Measurements from ENCODE around the gene SLC26A11. TPM values are rescaled to one million over a fixed set of nuclear protein-coding genes. Genes with fewer than 3 reads are reported as not detected.

Gene SLC26A11
- total RNA-seq, 1 experiment from 2014 or later: 17.7 TPM

GRCh38 chr17:80268427-80268826, 48.2 kb downstream of the SLC26A11 start:
- Histone ChIP-seq H4K20me1 (ENCODE audit: insufficient read depth) (no peaks in the 10 kb centered on the region), H2AFZ (ENCODE audit: low read depth, low read length, poor library complexity, severe bottlenecking) (no peak overlapping the region), H3K79me2 (ENCODE audit: insufficient read depth, low read length) (no peaks in the 10 kb centered on the region), H3K4me1 (ENCODE audit: control insufficient read depth in 1 of 2, insufficient read depth in 2 of 2, low read length in 2 of 2) (no peaks in the 10 kb centered on the region), H3K9me2 (ENCODE audit: insufficient read depth) (no peaks in the 10 kb centered on the region), H3K36me3 (ENCODE audit: control insufficient read depth in 1 of 2, insufficient read depth in 2 of 2, low read length in 2 of 2) (no peaks in the 10 kb centered on the region), H3K27me3 (ENCODE audit: insufficient read depth, low read length) (no peaks in the 10 kb centered on the region), H3K9me3 (ENCODE audit: control insufficient read depth in 1 of 2, insufficient read depth in 1 of 2, low read depth in 1 of 2, low read length in 2 of 2) (no peaks in the 10 kb centered on the region), H3K4me3 (replicated peaks in 1 of 2; ENCODE audit: low read depth in 1 of 2, low read length in 2 of 2) (no peak overlapping the region), H3K9ac (ENCODE audit: low read length) (no peak overlapping the region), H3K27ac (ENCODE audit: low read depth, low read length) (no peak overlapping the region), H3K4me2 (ENCODE audit: low read length) (no peak overlapping the region)
- DNase-seq (ENCODE audit: low read depth, low spot score) (no peak), ATAC-seq (no peak)
- RAD21 ChIA-PET (ENCODE audit: low non-redundant PET in 1 of 2, low total read pairs in 2 of 2, uncharacterized antibody in 2 of 2, unreplicated experiment in 2 of 2): no interaction called here
- POLR2A ChIA-PET: no interaction called here
- CTCF ChIA-PET: no interaction called here
- TF ChIP-seq RAD21 (IDR thresholded peaks at IDR 0.05; ENCODE audit: low read depth): no peak
- TF ChIP-seq, protein P1, sequence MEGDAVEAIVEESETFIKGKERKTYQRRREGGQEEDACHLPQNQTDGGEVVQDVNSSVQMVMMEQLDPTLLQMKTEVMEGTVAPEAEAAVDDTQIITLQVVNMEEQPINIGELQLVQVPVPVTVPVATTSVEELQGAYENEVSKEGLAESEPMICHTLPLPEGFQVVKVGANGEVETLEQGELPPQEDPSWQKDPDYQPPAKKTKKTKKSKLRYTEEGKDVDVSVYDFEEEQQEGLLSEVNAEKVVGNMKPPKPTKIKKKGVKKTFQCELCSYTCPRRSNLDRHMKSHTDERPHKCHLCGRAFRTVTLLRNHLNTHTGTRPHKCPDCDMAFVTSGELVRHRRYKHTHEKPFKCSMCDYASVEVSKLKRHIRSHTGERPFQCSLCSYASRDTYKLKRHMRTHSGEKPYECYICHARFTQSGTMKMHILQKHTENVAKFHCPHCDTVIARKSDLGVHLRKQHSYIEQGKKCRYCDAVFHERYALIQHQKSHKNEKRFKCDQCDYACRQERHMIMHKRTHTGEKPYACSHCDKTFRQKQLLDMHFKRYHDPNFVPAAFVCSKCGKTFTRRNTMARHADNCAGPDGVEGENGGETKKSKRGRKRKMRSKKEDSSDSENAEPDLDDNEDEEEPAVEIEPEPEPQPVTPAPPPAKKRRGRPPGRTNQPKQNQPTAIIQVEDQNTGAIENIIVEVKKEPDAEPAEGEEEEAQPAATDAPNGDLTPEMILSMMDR (IDR thresholded peaks at IDR 0.05 in 2 of 3, conservative IDR thresholded peaks at IDR 0.05 in 1 of 3; ENCODE audit: borderline replicate concordance in 1 of 3, insufficient read depth in 1 of 3, low read depth in 2 of 3, low read length in 2 of 3): no peak
- no peak for TF ChIP-seq TCF7L2 (IDR thresholded peaks at IDR 0.05; ENCODE audit: borderline replicate concordance, extremely low read depth, insufficient read depth, insufficient read length)
- no peak for TF ChIP-seq SIN3A (IDR thresholded peaks at IDR 0.05; ENCODE audit: low read depth)
- TF ChIP-seq ZFX (IDR thresholded peaks at IDR 0.05): no peak
- no peak for TF ChIP-seq POLR2AphosphoS5 (IDR thresholded peaks at IDR 0.05; ENCODE audit: low read depth, low read length)
- no peak for TF ChIP-seq EZH2 (IDR thresholded peaks at IDR 0.05)
- TF ChIP-seq, protein P2, sequence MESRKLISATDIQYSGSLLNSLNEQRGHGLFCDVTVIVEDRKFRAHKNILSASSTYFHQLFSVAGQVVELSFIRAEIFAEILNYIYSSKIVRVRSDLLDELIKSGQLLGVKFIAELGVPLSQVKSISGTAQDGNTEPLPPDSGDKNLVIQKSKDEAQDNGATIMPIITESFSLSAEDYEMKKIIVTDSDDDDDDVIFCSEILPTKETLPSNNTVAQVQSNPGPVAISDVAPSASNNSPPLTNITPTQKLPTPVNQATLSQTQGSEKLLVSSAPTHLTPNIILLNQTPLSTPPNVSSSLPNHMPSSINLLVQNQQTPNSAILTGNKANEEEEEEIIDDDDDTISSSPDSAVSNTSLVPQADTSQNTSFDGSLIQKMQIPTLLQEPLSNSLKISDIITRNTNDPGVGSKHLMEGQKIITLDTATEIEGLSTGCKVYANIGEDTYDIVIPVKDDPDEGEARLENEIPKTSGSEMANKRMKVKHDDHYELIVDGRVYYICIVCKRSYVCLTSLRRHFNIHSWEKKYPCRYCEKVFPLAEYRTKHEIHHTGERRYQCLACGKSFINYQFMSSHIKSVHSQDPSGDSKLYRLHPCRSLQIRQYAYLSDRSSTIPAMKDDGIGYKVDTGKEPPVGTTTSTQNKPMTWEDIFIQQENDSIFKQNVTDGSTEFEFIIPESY (IDR thresholded peaks at IDR 0.05; ENCODE audit: extremely low read depth, insufficient replicate concordance, low read length): no peak
- no peak for TF ChIP-seq CEBPB (IDR thresholded peaks at IDR 0.05; ENCODE audit: low read depth)
- TF ChIP-seq POLR2A (IDR thresholded peaks at IDR 0.05; ENCODE audit: borderline replicate concordance, extremely low read depth, insufficient read depth, insufficient read length): no peak
- no TSS peak for BruUV-seq (replicated peaks)
- intact Hi-C loops (cut with micrococcal nuclease): no loop called here

Data from HCT116 (cell line).